HepG2 (cell line): ENCODE data around the gene TMEM219. TPM values are rescaled to one million over a fixed set of nuclear protein-coding genes. Genes with fewer than 3 reads are reported as not detected.
A peak's percentile ranks its signal among the peaks of the same experiment; 100 is the strongest.

ENCODE experiments used
- ATF7-NPFF ChIP-seq: sonication (generic); formaldehyde crosslinking; IDR thresholded peaks from 2 replicates; pipeline ENCODE4 v1.8.1; 2023; ENCODE audit warnings: mild to moderate bottlenecking, low read depth, missing genetic modification reagents, moderate library complexity
- CEBPB ChIP-seq: IDR thresholded peaks from 2 replicates; pipeline ENCODE4 v1.6.1; 2011; ENCODE audit warnings: low read depth, low read length, improper control_type of control experiment, borderline replicate concordance
- KDM4B ChIP-seq: sonication (generic); formaldehyde crosslinking; IDR thresholded peaks from 2 replicates; pipeline ENCODE4 v1.4.0; 2020; ENCODE audit warnings: missing genetic modification reagents
- POLR2G ChIP-seq: fragments of 200-400 bp; formaldehyde crosslinking; IDR thresholded peaks from 2 replicates; pipeline ENCODE4 v1.6.1; 2018; ENCODE audit warnings: mild to moderate bottlenecking, low read depth, low read length, moderate library complexity
- TARDBP ChIP-seq: sonication (generic); formaldehyde crosslinking; IDR thresholded peaks from 2 replicates; pipeline ENCODE4 v1.8.0; 2022; ENCODE audit warnings: mild to moderate bottlenecking, missing genetic modification reagents
- TGIF2 ChIP-seq: IDR thresholded peaks from 2 replicates; pipeline ENCODE4 v1.6.1; 2016; ENCODE audit warnings: control low read depth, missing compliant biosample characterization
- YY1 ChIP-seq: IDR thresholded peaks from 2 replicates; pipeline ENCODE4 v1.6.1; 2011; ENCODE audit warnings: low read length, low read depth, moderate library complexity, mild to moderate bottlenecking; ENCODE audit not compliant: insufficient read depth, insufficient replicate concordance
- ZMYM3 ChIP-seq: sonication (generic); formaldehyde crosslinking; IDR thresholded peaks from 2 replicates; pipeline ENCODE4 v1.5.1; 2020; ENCODE audit warnings: mild to moderate bottlenecking, missing genetic modification reagents
- ZNF333 ChIP-seq: sonication (generic); formaldehyde crosslinking; IDR thresholded peaks from 2 replicates; pipeline ENCODE4 v1.4.0; 2020; ENCODE audit warnings: mild to moderate bottlenecking, missing genetic modification reagents, borderline replicate concordance
- ZNF34 ChIP-seq: sonication (generic); formaldehyde crosslinking; IDR thresholded peaks from 2 replicates; pipeline ENCODE4 v1.4.0; 2020; ENCODE audit warnings: mild to moderate bottlenecking, missing genetic modification reagents, borderline replicate concordance
- ZNF691 ChIP-seq: sonication (generic); formaldehyde crosslinking; IDR thresholded peaks from 2 replicates; pipeline ENCODE4 v1.4.0; 2020; ENCODE audit warnings: missing genetic modification reagents, low read depth, mild to moderate bottlenecking, borderline replicate concordance
- ZNF773 ChIP-seq: sonication (generic); formaldehyde crosslinking; IDR thresholded peaks from 2 replicates; pipeline ENCODE4 v1.4.0; 2020; ENCODE audit warnings: missing genetic modification reagents, borderline replicate concordance
- ZNF816 ChIP-seq: sonication (generic); formaldehyde crosslinking; IDR thresholded peaks from 2 replicates; pipeline ENCODE4 v1.8.0; 2022; ENCODE audit warnings: missing genetic modification reagents, mild to moderate bottlenecking, borderline replicate concordance
- ZSCAN25 ChIP-seq: sonication (generic); formaldehyde crosslinking; IDR thresholded peaks from 2 replicates; pipeline ENCODE4 v1.8.0; 2022; ENCODE audit warnings: mild to moderate bottlenecking, missing genetic modification reagents
- polyA plus RNA-seq, 8 experiments: library from polyadenylated mRNA; depleted of rRNA in 3 of 8; stranded (reverse) in 7 of 8; unstranded in 1 of 8; fragments of >200 nt; fragmentation: Illumina TruSeq in 4 of 8; extraction: Trizol in 4 of 8; gene quantifications; 2 replicates each; pipeline versions ENCODE4 v1.2.1 to v1.2.3, GENCODE V29; 2011 to 2016; ENCODE audit warnings: low read depth in 4 of 8, missing spikeins in 1 of 8, mixed read lengths in 1 of 8; ENCODE audit not compliant: insufficient read depth in 1 of 8
- total RNA-seq, 5 experiments: library from RNA; depleted of rRNA; stranded (reverse); fragments of >200 nt; fragmentation: Illumina TruSeq; extraction: Trizol; gene quantifications; 2 replicates each; pipeline ENCODE4 v1.2.3, GENCODE V29; 2016; ENCODE audit warnings: low read depth in 1 of 5
- TF ChIP-seq, protein P1 (sequence below): IDR thresholded peaks from 2 replicates; pipeline ENCODE4 v1.4.0; 2020; ENCODE audit warnings: mild to moderate bottlenecking, missing genetic modification reagents
- TF ChIP-seq, protein P2 (sequence below): sonication (generic); formaldehyde crosslinking; IDR thresholded peaks from 2 replicates; pipeline ENCODE4 v1.4.0; 2020; ENCODE audit warnings: missing genetic modification reagents, borderline replicate concordance

TMEM219 gene
- total and polyA plus RNA-seq, 2 of the 13 experiments (the other 11 are each of a cell fraction or from before 2014, with no cell fraction given), result 105 to 115 TPM

- TF ChIP-seq, protein P1, sequence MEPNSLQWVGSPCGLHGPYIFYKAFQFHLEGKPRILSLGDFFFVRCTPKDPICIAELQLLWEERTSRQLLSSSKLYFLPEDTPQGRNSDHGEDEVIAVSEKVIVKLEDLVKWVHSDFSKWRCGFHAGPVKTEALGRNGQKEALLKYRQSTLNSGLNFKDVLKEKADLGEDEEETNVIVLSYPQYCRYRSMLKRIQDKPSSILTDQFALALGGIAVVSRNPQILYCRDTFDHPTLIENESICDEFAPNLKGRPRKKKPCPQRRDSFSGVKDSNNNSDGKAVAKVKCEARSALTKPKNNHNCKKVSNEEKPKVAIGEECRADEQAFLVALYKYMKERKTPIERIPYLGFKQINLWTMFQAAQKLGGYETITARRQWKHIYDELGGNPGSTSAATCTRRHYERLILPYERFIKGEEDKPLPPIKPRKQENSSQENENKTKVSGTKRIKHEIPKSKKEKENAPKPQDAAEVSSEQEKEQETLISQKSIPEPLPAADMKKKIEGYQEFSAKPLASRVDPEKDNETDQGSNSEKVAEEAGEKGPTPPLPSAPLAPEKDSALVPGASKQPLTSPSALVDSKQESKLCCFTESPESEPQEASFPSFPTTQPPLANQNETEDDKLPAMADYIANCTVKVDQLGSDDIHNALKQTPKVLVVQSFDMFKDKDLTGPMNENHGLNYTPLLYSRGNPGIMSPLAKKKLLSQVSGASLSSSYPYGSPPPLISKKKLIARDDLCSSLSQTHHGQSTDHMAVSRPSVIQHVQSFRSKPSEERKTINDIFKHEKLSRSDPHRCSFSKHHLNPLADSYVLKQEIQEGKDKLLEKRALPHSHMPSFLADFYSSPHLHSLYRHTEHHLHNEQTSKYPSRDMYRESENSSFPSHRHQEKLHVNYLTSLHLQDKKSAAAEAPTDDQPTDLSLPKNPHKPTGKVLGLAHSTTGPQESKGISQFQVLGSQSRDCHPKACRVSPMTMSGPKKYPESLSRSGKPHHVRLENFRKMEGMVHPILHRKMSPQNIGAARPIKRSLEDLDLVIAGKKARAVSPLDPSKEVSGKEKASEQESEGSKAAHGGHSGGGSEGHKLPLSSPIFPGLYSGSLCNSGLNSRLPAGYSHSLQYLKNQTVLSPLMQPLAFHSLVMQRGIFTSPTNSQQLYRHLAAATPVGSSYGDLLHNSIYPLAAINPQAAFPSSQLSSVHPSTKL (CRISPR knock-in tag), result peak; percentile 7; the same call in 1 of the 2 replicates
- TF ChIP-seq ZNF691 (CRISPR knock-in tag) (no peak; the same call in 1 of the 2 replicates), ZNF34 (CRISPR knock-in tag) (no peak), ZNF816 (peak; percentile 31; the same call in 1 of the 2 replicates), YY1 (no peak), ZNF333 (CRISPR knock-in tag) (no peak), ZNF773 (CRISPR knock-in tag) (no peak; the same call in 1 of the 2 replicates), KDM4B (CRISPR knock-in tag) (peak; percentile 94; the same call in 1 of the 2 replicates), ZSCAN25 (CRISPR knock-in tag) (peak; percentile 53), ZMYM3 (CRISPR knock-in tag) (peak; percentile 39; the same call in 1 of the 2 replicates), TARDBP (peak; percentile 75), CEBPB (no peak), ATF7-NPFF (CRISPR knock-in tag) (peak; percentile 92), TGIF2 (peak; percentile 75), POLR2G (peak; percentile 99)
- TF ChIP-seq, protein P2, sequence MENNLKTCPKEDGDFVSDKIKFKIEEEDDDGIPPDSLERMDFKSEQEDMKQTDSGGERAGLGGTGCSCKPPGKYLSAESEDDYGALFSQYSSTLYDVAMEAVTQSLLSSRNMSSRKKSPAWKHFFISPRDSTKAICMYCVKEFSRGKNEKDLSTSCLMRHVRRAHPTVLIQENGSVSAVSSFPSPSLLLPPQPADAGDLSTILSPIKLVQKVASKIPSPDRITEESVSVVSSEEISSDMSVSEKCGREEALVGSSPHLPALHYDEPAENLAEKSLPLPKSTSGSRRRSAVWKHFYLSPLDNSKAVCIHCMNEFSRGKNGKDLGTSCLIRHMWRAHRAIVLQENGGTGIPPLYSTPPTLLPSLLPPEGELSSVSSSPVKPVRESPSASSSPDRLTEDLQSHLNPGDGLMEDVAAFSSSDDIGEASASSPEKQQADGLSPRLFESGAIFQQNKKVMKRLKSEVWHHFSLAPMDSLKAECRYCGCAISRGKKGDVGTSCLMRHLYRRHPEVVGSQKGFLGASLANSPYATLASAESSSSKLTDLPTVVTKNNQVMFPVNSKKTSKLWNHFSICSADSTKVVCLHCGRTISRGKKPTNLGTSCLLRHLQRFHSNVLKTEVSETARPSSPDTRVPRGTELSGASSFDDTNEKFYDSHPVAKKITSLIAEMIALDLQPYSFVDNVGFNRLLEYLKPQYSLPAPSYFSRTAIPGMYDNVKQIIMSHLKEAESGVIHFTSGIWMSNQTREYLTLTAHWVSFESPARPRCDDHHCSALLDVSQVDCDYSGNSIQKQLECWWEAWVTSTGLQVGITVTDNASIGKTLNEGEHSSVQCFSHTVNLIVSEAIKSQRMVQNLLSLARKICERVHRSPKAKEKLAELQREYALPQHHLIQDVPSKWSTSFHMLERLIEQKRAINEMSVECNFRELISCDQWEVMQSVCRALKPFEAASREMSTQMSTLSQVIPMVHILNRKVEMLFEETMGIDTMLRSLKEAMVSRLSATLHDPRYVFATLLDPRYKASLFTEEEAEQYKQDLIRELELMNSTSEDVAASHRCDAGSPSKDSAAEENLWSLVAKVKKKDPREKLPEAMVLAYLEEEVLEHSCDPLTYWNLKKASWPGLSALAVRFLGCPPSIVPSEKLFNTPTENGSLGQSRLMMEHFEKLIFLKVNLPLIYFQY (CRISPR knock-in tag), result no peak; the same call in 1 of the 2 replicates
These were observed 35.8 kb upstream of the TMEM219 start, which contains the start of gene KCTD13 (continued) for GRCh38 chr16:29925781-29926710.
